SK-N-SH (cell line): ENCODE results near the gene ATP11A. TPM values are rescaled to one million over a fixed set of nuclear protein-coding genes. Genes with fewer than 3 reads are reported as not detected.

Experiments
- CTCF ChIA-PET: fragments of 300-600, 350-600 bp; formaldehyde crosslinking; extraction: SDS; loops from one replicate; lab custom pipeline; 2021; lab: Yijun Ruan, JAX
- POLR2A ChIA-PET: fragments of 350-600 bp; sonication (Branson Sonifier 250); formaldehyde crosslinking; extraction: SDS; loops from one replicate; lab custom pipeline; 2020; ENCODE audit warnings: antibody characterized with exemption, inconsistent platforms; lab: Yijun Ruan, JAX
- DNase-seq: peaks from one replicate; pipeline ENCODE4 v3.0.0; 2012
- H2AFZ ChIP-seq: fragments of 200-600 bp; sonication (generic); 2 replicates; pipeline ENCODE4 v1.8.1; 2016; ENCODE audit warnings: antibody characterized with exemption, mild to moderate bottlenecking, low read depth
- H3F3A ChIP-seq: fragments of 200-600 bp; sonication (generic); replicated peaks from 2 replicates; pipeline ENCODE3; 2016; ENCODE audit warnings: antibody characterized with exemption, mild to moderate bottlenecking; ENCODE audit not compliant: insufficient read depth
- H3K27ac ChIP-seq, 2 experiments: fragments of 200-500 bp in 1 of 2; fragments of 200-600 bp in 1 of 2; sonication (Bioruptor generic) in 1 of 2; sonication (generic), shearing (Covaris generic) in 1 of 2; 2 replicates each; pipeline versions ENCODE4 v1.5.1 to v1.6.1; 2014 to 2016; ENCODE audit warnings: low read depth in 2 of 2, inconsistent platforms in 1 of 2, low read length in 1 of 2, mild to moderate bottlenecking in 1 of 2, mixed read lengths in 1 of 2
- H3K27me3 ChIP-seq: fragments of 200-600 bp; sonication (generic), shearing (Covaris generic); 2 replicates; pipeline ENCODE4 v1.6.1; 2016; ENCODE audit warnings: mixed run types; ENCODE audit not compliant: insufficient read depth
- H3K36me3 ChIP-seq, 2 experiments: fragments of 200-500 bp in 1 of 2; fragments of 200-600 bp in 1 of 2; sonication (Bioruptor generic) in 1 of 2; sonication (generic) in 1 of 2; replicated peaks in 1 of 2; 2 replicates each; pipeline versions ENCODE3 to v1.5.1; 2014 to 2016; ENCODE audit warnings: low read length in 1 of 2, mild to moderate bottlenecking in 1 of 2; ENCODE audit not compliant: insufficient read depth in 2 of 2, control insufficient read depth in 1 of 2
- H3K4me1 ChIP-seq, 2 experiments: fragments of 200-500 bp in 1 of 2; fragments of 200-600 bp in 1 of 2; sonication (Bioruptor generic) in 1 of 2; sonication (generic), shearing (Covaris generic) in 1 of 2; 2 replicates each; pipeline versions ENCODE4 v1.5.1 to v1.6.1; 2014 to 2016; ENCODE audit warnings: low read depth in 1 of 2, low read length in 1 of 2, mixed run types in 1 of 2; ENCODE audit not compliant: insufficient read depth in 2 of 2, control insufficient read depth in 1 of 2
- H3K4me2 ChIP-seq: fragments of 200-600 bp; sonication (generic), shearing (Covaris generic); 2 replicates; pipeline ENCODE4 v1.6.1; 2017; ENCODE audit warnings: mixed run types
- H3K4me3 ChIP-seq, 2 experiments: fragments of 200-500 bp in 1 of 2; fragments of 200-600 bp in 1 of 2; sonication (Bioruptor generic) in 1 of 2; sonication (generic), shearing (Covaris generic) in 1 of 2; 2 replicates each; pipeline versions ENCODE4 v1.5.1 to v1.8.1; 2014 to 2016; ENCODE audit warnings: low read depth in 2 of 2, inconsistent platforms in 1 of 2, low read length in 1 of 2, mild to moderate bottlenecking in 1 of 2, mixed read lengths in 1 of 2, moderate library complexity in 1 of 2
- H3K79me2 ChIP-seq: fragments of 200-600 bp; sonication (generic); 2 replicates; pipeline ENCODE4 v1.8.1; 2017; ENCODE audit warnings: mild to moderate bottlenecking; ENCODE audit not compliant: insufficient read depth
- H3K9ac ChIP-seq: fragments of 200-600 bp; sonication (generic); 2 replicates; pipeline ENCODE4 v1.6.1; 2017; ENCODE audit warnings: mixed run types
- H3K9me2 ChIP-seq: fragments of 200-600 bp; sonication (generic); 2 replicates; pipeline ENCODE4 v1.6.1; 2017; ENCODE audit warnings: mixed run types
- H3K9me3 ChIP-seq: fragments of 200-600 bp; sonication (generic); 2 replicates; pipeline ENCODE4 v1.6.1; 2017; ENCODE audit warnings: mixed run types, mild to moderate bottlenecking, moderate library complexity
- H4K20me1 ChIP-seq: fragments of 200-600 bp; sonication (generic); 2 replicates; pipeline ENCODE4 v1.6.1; 2017; ENCODE audit warnings: mild to moderate bottlenecking, mixed run types; ENCODE audit not compliant: insufficient read depth
- CHD2 ChIP-seq: fragments of 150-350 bp; IDR thresholded peaks from 2 replicates; pipeline ENCODE4 v1.6.1; 2018; ENCODE audit warnings: low read length; ENCODE audit not compliant: partially characterized antibody
- ELF1 ChIP-seq: IDR thresholded peaks from 2 replicates; pipeline ENCODE4 v1.4.0; 2012
- EZH2phosphoT487 ChIP-seq: fragments of 200-600 bp; sonication (generic); IDR thresholded peaks from 2 replicates; pipeline ENCODE4 v1.6.1; 2017; ENCODE audit warnings: low read depth, mixed run types, mild to moderate bottlenecking, antibody characterized with exemption, moderate library complexity, borderline replicate concordance
- FOSL2 ChIP-seq: IDR thresholded peaks from 2 replicates; pipeline ENCODE4 v1.4.0; 2012; ENCODE audit warnings: low read depth, mild to moderate bottlenecking, moderate library complexity, borderline replicate concordance
- FOXJ3 ChIP-seq: sonication (generic); formaldehyde crosslinking; IDR thresholded peaks from 2 replicates; pipeline ENCODE4 v1.5.1; 2020; ENCODE audit warnings: mild to moderate bottlenecking, missing genetic modification reagents
- MAX ChIP-seq: IDR thresholded peaks from 2 replicates; pipeline ENCODE4 v1.4.0; 2012; ENCODE audit warnings: low read depth
- MXI1 ChIP-seq: IDR thresholded peaks from 2 replicates; pipeline ENCODE4 v1.6.1; 2012; ENCODE audit warnings: mild to moderate bottlenecking, low read depth, low read length, improper control_type of control experiment
- POLR2AphosphoS5 ChIP-seq: IDR thresholded peaks from 2 replicates; pipeline ENCODE4 v1.6.1; 2012; ENCODE audit warnings: low read depth, low read length
- RAD21 ChIP-seq: IDR thresholded peaks from 2 replicates; pipeline ENCODE4 v1.6.1; 2012; ENCODE audit warnings: mild to moderate bottlenecking, low read length
- RCOR1 ChIP-seq: fragments of 150-350 bp; IDR thresholded peaks from 2 replicates; pipeline ENCODE4 v1.6.1; 2017; ENCODE audit warnings: antibody characterized with exemption, low read length
- RFX5 ChIP-seq: IDR thresholded peaks from 2 replicates; pipeline ENCODE4 v1.6.1; 2012; ENCODE audit warnings: mild to moderate bottlenecking, improper control_type of control experiment, low read length
- RXRA ChIP-seq: IDR thresholded peaks from 2 replicates; pipeline ENCODE4 v1.4.0; 2012; ENCODE audit warnings: low read depth, mild to moderate bottlenecking, borderline replicate concordance
- YY1 ChIP-seq: IDR thresholded peaks from 2 replicates; pipeline ENCODE4 v1.4.0; 2012; ENCODE audit warnings: low read depth, mild to moderate bottlenecking
- WGBS: methylation state at CpG from one replicate; pipeline ENCODE4 v1.1.6; 2017; ENCODE audit warnings: low lambda C conversion rate; 5-methylcytosine and 5-hydroxymethylcytosine counted together
- polyA plus RNA-seq, 3 experiments: library from polyadenylated mRNA; depleted of rRNA; stranded (reverse); fragments of >200 nt; gene quantifications; 2 replicates each; pipeline ENCODE4 v1.2.3, GENCODE V29; 2012
- TF ChIP-seq, protein P1 (sequence below): IDR thresholded peaks from 2 replicates; pipeline ENCODE4; 2012
- TF ChIP-seq, protein P2 (sequence below): fragments of 150-350 bp; IDR thresholded peaks from 2 replicates; pipeline ENCODE4 v1.6.1; 2016; ENCODE audit warnings: mild to moderate bottlenecking, low read depth, low read length

Gene ATP11A
- polyA plus RNA-seq, 1 of the 3 experiments (the other 2 are of a cell fraction) = 4.1 TPM

DNA sequence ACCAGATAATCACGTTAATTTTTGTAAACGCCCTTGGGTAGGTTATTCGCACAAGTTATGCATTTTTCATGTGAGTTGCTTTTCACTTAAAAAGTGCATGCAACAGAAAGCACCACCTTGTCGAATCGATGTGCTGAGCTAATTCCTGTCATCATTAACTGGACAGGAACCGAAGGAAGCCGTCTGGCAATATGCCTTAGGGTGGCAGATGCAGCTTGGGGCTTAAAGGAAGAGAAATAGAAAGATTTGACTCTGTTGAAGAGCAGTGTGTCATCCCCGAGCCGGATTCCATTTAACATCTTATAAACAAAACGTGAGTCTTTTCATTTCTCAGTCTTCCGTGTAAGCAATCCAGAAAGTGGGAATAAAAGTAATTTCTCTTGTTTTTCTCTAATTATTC lies 70.0 kb downstream of the ATP11A start:
- no peaks in the 10 kb centered on the region for H3K9me3 ChIP-seq
- H4K20me1 ChIP-seq = no peaks in the 10 kb centered on the region
- H2AFZ ChIP-seq = no peak overlapping the region
- TF ChIP-seq EZH2phosphoT487 (no peak), POLR2AphosphoS5 (no peak)
- no peak overlapping the region; the same call in 1 of the 2 replicates for H3K4me2 ChIP-seq
- H3F3A ChIP-seq = no peaks in the 10 kb centered on the region
- no peak overlapping the region for H3K9ac ChIP-seq
- DNase-seq = no peak
- H3K4me3 ChIP-seq = no peak overlapping the region
- H3K36me3 ChIP-seq = peaks cover 0 to 2% of the 10 kb centered on the region in 2 experiments
- CTCF ChIA-PET = no interaction called here
- no peaks in the 10 kb centered on the region for H3K9me2 ChIP-seq
- WGBS = 84% methylated on average over 11 of the region's 11 CpGs
- H3K27ac ChIP-seq = no peak overlapping the region
- no peaks in the 10 kb centered on the region for H3K27me3 ChIP-seq
- H3K4me1 ChIP-seq = peaks cover 0 to 11% of the 10 kb centered on the region in 2 experiments; a peak in 1 of 4 replicates
- H3K79me2 ChIP-seq = no peaks in the 10 kb centered on the region; the same call in 1 of the 2 replicates
- POLR2A ChIA-PET = no interaction called here

DNA sequence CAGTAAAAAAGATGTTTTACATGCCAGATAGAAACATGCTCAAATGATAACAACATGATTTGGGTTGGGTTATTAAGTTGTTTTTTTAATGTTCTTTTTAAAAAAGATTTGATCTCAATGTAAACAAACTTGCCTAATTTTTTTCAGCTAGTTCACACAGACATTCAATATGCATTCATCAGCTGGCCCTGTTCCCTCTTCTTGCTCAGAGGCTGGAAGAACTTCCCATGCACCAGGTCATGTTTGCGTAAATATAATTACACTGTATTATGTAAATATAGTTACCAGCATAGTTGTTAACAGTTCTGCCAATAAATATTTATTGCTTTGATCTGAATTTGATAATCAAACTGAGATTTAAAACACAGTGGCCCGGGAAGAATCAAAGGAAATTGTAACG lies 70.6 kb downstream of the ATP11A start:
- H3K27me3 ChIP-seq = no peaks in the 10 kb centered on the region
- no peak overlapping the region; the same call in 1 of the 2 replicates for H3K4me2 ChIP-seq
- H3K4me1 ChIP-seq = peaks cover 0 to 11% of the 10 kb centered on the region in 2 experiments; a peak in 1 of 4 replicates
- TF ChIP-seq RAD21 (no peak), EZH2phosphoT487 (no peak), RCOR1 (no peak), RXRA (no peak), RFX5 (no peak), YY1 (no peak), CHD2 (no peak), MAX (no peak), ELF1 (no peak), FOSL2 (no peak), FOXJ3 (CRISPR knock-in tag) (no peak), MXI1 (no peak)
- TF ChIP-seq, protein P1, sequence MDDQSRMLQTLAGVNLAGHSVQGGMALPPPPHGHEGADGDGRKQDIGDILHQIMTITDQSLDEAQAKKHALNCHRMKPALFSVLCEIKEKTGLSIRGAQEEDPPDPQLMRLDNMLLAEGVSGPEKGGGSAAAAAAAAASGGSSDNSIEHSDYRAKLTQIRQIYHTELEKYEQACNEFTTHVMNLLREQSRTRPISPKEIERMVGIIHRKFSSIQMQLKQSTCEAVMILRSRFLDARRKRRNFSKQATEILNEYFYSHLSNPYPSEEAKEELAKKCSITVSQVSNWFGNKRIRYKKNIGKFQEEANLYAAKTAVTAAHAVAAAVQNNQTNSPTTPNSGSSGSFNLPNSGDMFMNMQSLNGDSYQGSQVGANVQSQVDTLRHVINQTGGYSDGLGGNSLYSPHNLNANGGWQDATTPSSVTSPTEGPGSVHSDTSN = no peak
- TF ChIP-seq, protein P2, sequence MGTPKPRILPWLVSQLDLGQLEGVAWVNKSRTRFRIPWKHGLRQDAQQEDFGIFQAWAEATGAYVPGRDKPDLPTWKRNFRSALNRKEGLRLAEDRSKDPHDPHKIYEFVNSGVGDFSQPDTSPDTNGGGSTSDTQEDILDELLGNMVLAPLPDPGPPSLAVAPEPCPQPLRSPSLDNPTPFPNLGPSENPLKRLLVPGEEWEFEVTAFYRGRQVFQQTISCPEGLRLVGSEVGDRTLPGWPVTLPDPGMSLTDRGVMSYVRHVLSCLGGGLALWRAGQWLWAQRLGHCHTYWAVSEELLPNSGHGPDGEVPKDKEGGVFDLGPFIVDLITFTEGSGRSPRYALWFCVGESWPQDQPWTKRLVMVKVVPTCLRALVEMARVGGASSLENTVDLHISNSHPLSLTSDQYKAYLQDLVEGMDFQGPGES = no peak
- H3K9me2 ChIP-seq = no peaks in the 10 kb centered on the region
- no peaks in the 10 kb centered on the region for H3K9me3 ChIP-seq
- ChIA-PET POLR2A (no interaction called here), CTCF (no interaction called here)
- peaks cover 0 to 2% of the 10 kb centered on the region in 2 experiments for H3K36me3 ChIP-seq
- WGBS = 95% methylated on average over 3 of the region's 3 CpGs
- no peak overlapping the region for H3K4me3 ChIP-seq
- H3K9ac ChIP-seq = no peak overlapping the region
- no peaks in the 10 kb centered on the region for H3F3A ChIP-seq
- no peaks in the 10 kb centered on the region for H4K20me1 ChIP-seq
- H3K79me2 ChIP-seq = no peaks in the 10 kb centered on the region; the same call in 1 of the 2 replicates
- DNase-seq = no peak
- no peak overlapping the region for H2AFZ ChIP-seq
- no peak overlapping the region for H3K27ac ChIP-seq
